ENCODE data around the gene WAC. TPM values are rescaled to one million over a fixed set of nuclear protein-coding genes. Genes with fewer than 3 reads are reported as not detected.
A peak's percentile ranks its signal among the peaks of the same experiment; 100 is the strongest.
"Not testable (repeated sequence)": the region's sequence is repeated elsewhere in the genome, so short reads cannot be mapped to it uniquely, and the experiment has no call there.

WAC gene
- total RNA-seq, 1 donor from 2014 or later: 148 TPM

GRCh38 chr10:28521961-28522360 is 11.0 kb upstream of the WAC start:
- ATAC-seq; intact Hi-C loops (cut with DNase I); DNase-seq (ENCODE audit: low spot score): not testable (repeated sequence)

GRCh38 chr10:28523725-28524252 is 9.1 kb upstream of the WAC start:
- DNase-seq (ENCODE audit: low spot score) (no peak), ATAC-seq (no peak)
- intact Hi-C loops (cut with DNase I): no loop called here

- DNase-seq (ENCODE audit: low spot score) (no peak), ATAC-seq (no peak)
- intact Hi-C loops (cut with DNase I): no loop called here
Observed at GRCh38 chr10:28530751-28531150, 2.2 kb upstream of the WAC start.

- DNase-seq (ENCODE audit: low spot score) (no peak), ATAC-seq (no peak)
- intact Hi-C loops (cut with DNase I): no loop called here
Observed at GRCh38 chr10:28533186-28533564, 257 bp downstream of the WAC start.

GRCh38 chr10:28533571-28534304 is 820 bp downstream of the WAC start:
- peak; percentile 82 for DNase-seq (ENCODE audit: low spot score)
- intact Hi-C loops (cut with DNase I): no loop called here
- ATAC-seq: peak; percentile 3

- intact Hi-C loops (cut with DNase I): no loop called here
- ATAC-seq (no peak), DNase-seq (ENCODE audit: low spot score) (no peak)
Observed at GRCh38 chr10:28535846-28536245, 2.9 kb downstream of the WAC start.

- intact Hi-C loops (cut with DNase I): no loop called here
- DNase-seq (ENCODE audit: low spot score) (no peak), ATAC-seq (no peak)
Observed at GRCh38 chr10:28538595-28538994, 5.7 kb downstream of the WAC start.

GRCh38 chr10:28540145-28540544 is 7.2 kb downstream of the WAC start:
- ATAC-seq (no peak), DNase-seq (ENCODE audit: low spot score) (no peak)
- intact Hi-C loops (cut with DNase I): no loop called here

GRCh38 chr10:28541717-28542365 is 8.9 kb downstream of the WAC start:
- ATAC-seq (no peak), DNase-seq (ENCODE audit: low spot score) (no peak)
- intact Hi-C loops (cut with DNase I): no loop called here

GRCh38 chr10:28542728-28543127 is 9.8 kb downstream of the WAC start:
- ATAC-seq (no peak), DNase-seq (ENCODE audit: low spot score) (no peak)
- intact Hi-C loops (cut with DNase I): no loop called here

GRCh38 chr10:28544058-28544457 is 11.1 kb downstream of the WAC start:
- intact Hi-C loops (cut with DNase I): no loop called here
- ATAC-seq: no peak
- no peak for DNase-seq (ENCODE audit: low spot score)

- DNase-seq (ENCODE audit: low spot score) (no peak), ATAC-seq (no peak)
- intact Hi-C loops (cut with DNase I): no loop called here
Observed at GRCh38 chr10:28545967-28546644, 13.2 kb downstream of the WAC start.

GRCh38 chr10:28548781-28549498 is 16.0 kb downstream of the WAC start:
- intact Hi-C loops (cut with DNase I): no loop called here
- DNase-seq (ENCODE audit: low spot score) (no peak), ATAC-seq (no peak)

- no peak for ATAC-seq
Observed at GRCh38 chr10:28551086-28551485, 18.2 kb downstream of the WAC start.

GRCh38 chr10:28552775-28553174 is 19.9 kb downstream of the WAC start:
- ATAC-seq (no peak), DNase-seq (ENCODE audit: low spot score) (no peak)
- intact Hi-C loops (cut with DNase I): no loop called here

More at GRCh38 chr10:28551086-28551485, 18.2 kb downstream of the WAC start:
- intact Hi-C loops (cut with DNase I): no loop called here
- no peak for DNase-seq (ENCODE audit: low spot score)

GRCh38 chr10:28554009-28554408 is 21.1 kb downstream of the WAC start:
- DNase-seq (ENCODE audit: low spot score): no peak
- no peak for ATAC-seq
- intact Hi-C loops (cut with DNase I): no loop called here

- intact Hi-C loops (cut with DNase I): no loop called here
- ATAC-seq: no peak
- DNase-seq (ENCODE audit: low spot score): no peak
Observed at GRCh38 chr10:28554952-28555351, 22.0 kb downstream of the WAC start.

GRCh38 chr10:28555358-28555757 is 22.4 kb downstream of the WAC start:
- intact Hi-C loops (cut with DNase I): no loop called here
- DNase-seq (ENCODE audit: low spot score): no peak
- ATAC-seq: no peak

GRCh38 chr10:28556142-28556541 is 23.2 kb downstream of the WAC start:
- DNase-seq (ENCODE audit: low spot score): no peak
- intact Hi-C loops (cut with DNase I): no loop called here
- no peak for ATAC-seq

Data from sciatic nerve (tissue), 2 donors.